Gastroesophageal sphincter (tissue), 3 donors: Measurements from ENCODE around the gene TEX13A.

ENCODE experiments used
- EP300 ChIP-seq: sonication (generic); formaldehyde crosslinking; IDR thresholded peaks from one replicate; pipeline ENCODE4 v1.6.1; 2017; ENCODE audit warnings: antibody characterized with exemption, mild to moderate bottlenecking
- POLR2A ChIP-seq, 2 donors: fragments of 450-650 bp; IDR thresholded peaks; one replicate each; pipeline ENCODE4 v1.6.1; 2017; ENCODE audit warnings: antibody characterized with exemption in 2 of 2, mild to moderate bottlenecking in 2 of 2, moderate library complexity in 1 of 2
- POLR2AphosphoS5 ChIP-seq: sonication (generic); formaldehyde crosslinking; IDR thresholded peaks from one replicate; pipeline ENCODE4 v1.6.1; 2017; ENCODE audit warnings: antibody characterized with exemption
- TF ChIP-seq, protein P1 (sequence below), 4 experiments: fragments of 200-600 bp in 2 of 4; fragments of 450-650 bp in 2 of 4; sonication (generic) in 1 of 4; IDR thresholded peaks; one replicate each; pipeline ENCODE4 v1.5.1; 2017 to 2019; ENCODE audit warnings: antibody characterized with exemption in 4 of 4, mild to moderate bottlenecking in 2 of 4, moderate library complexity in 2 of 4

DNA sequence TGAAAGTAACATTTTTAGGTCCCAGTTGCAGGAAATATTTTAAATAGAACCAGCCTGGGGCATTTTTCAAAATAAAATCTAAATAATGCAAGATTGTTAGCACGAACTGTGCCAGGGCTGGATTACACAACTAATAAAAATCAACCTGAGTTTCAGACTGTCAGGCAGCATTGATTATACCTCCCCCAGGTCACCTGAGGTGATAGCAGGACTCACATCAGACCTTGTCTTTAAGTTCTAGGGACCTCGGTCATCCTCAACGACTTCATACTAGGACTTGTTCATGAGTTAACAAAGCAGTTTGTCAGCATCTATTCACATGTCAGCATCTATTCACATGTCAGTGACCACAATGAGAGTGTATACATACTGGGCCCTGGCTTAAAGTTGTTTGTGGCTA lies 8.7 kb upstream of the TEX13A start:
- TF ChIP-seq, protein P1, sequence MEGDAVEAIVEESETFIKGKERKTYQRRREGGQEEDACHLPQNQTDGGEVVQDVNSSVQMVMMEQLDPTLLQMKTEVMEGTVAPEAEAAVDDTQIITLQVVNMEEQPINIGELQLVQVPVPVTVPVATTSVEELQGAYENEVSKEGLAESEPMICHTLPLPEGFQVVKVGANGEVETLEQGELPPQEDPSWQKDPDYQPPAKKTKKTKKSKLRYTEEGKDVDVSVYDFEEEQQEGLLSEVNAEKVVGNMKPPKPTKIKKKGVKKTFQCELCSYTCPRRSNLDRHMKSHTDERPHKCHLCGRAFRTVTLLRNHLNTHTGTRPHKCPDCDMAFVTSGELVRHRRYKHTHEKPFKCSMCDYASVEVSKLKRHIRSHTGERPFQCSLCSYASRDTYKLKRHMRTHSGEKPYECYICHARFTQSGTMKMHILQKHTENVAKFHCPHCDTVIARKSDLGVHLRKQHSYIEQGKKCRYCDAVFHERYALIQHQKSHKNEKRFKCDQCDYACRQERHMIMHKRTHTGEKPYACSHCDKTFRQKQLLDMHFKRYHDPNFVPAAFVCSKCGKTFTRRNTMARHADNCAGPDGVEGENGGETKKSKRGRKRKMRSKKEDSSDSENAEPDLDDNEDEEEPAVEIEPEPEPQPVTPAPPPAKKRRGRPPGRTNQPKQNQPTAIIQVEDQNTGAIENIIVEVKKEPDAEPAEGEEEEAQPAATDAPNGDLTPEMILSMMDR (IDR thresholded peaks at IDR 0.05): no peak
- no peak for TF ChIP-seq POLR2A (IDR thresholded peaks at IDR 0.05)
- TF ChIP-seq POLR2AphosphoS5: no peak
- no peak for TF ChIP-seq EP300
